Thyroid gland (tissue), 4 donors: ENCODE data around the gene RPS6KL1.

Experiments used
- POLR2A ChIP-seq, 2 donors: fragments of 450-650 bp; IDR thresholded peaks; one replicate each; pipeline ENCODE4 v1.6.1; 2017; ENCODE audit warnings: antibody characterized with exemption in 2 of 2, mild to moderate bottlenecking in 2 of 2, moderate library complexity in 1 of 2
- TF ChIP-seq, protein P1 (sequence below), 6 experiments: fragments of 200-600 bp in 3 of 6; fragments of 450-650 bp in 3 of 6; sonication (generic) in 3 of 6; IDR thresholded peaks; one replicate each; pipeline ENCODE4 v1.5.1; 2016 to 2019; ENCODE audit warnings: antibody characterized with exemption in 6 of 6, mild to moderate bottlenecking in 2 of 6, inconsistent platforms in 1 of 6, moderate library complexity in 1 of 6

DNA sequence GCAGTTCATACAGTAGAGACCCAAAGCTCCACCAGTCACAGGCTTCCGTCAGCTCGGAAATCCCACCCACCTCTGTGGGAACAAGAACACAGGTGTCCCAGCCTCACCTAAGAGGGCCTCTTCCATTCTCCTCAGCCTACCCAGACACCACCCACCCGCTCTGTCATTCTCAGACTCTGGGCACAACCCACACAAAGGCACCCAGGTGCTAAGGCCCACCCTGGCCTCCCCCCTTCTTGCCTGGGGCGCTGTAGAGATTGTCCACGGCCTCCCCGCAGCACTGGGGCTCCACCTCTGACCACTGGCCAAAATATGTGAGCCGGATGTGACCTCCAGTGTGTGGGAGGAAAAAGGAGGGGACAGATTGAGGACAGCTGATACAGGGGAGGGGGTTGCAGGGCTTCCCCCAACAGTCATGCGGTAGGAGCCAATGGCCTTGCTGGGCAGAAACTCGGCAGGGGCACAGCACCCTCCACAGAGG, 14.2 kb downstream of the RPS6KL1 start:
- TF ChIP-seq, protein P1, sequence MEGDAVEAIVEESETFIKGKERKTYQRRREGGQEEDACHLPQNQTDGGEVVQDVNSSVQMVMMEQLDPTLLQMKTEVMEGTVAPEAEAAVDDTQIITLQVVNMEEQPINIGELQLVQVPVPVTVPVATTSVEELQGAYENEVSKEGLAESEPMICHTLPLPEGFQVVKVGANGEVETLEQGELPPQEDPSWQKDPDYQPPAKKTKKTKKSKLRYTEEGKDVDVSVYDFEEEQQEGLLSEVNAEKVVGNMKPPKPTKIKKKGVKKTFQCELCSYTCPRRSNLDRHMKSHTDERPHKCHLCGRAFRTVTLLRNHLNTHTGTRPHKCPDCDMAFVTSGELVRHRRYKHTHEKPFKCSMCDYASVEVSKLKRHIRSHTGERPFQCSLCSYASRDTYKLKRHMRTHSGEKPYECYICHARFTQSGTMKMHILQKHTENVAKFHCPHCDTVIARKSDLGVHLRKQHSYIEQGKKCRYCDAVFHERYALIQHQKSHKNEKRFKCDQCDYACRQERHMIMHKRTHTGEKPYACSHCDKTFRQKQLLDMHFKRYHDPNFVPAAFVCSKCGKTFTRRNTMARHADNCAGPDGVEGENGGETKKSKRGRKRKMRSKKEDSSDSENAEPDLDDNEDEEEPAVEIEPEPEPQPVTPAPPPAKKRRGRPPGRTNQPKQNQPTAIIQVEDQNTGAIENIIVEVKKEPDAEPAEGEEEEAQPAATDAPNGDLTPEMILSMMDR (IDR thresholded peaks at IDR 0.05): no peak
- TF ChIP-seq POLR2A (IDR thresholded peaks at IDR 0.05): no peak
